HG03139 (cell line): ENCODE measurements around the gene PDS5B.
A peak's percentile ranks its signal among the peaks of the same experiment; 100 is the strongest.
"Not testable (repeated sequence)": the region's sequence is repeated elsewhere in the genome, so short reads cannot be mapped to it uniquely, and the experiment has no call there.

ENCODE experiments used
- ATAC-seq: cut with Tn5 transposase; IDR thresholded peaks from one replicate; pipeline ENCODE4 v1.9.1; 2021; ENCODE audit not compliant: unreplicated experiment

The PDS5B gene, protein sequence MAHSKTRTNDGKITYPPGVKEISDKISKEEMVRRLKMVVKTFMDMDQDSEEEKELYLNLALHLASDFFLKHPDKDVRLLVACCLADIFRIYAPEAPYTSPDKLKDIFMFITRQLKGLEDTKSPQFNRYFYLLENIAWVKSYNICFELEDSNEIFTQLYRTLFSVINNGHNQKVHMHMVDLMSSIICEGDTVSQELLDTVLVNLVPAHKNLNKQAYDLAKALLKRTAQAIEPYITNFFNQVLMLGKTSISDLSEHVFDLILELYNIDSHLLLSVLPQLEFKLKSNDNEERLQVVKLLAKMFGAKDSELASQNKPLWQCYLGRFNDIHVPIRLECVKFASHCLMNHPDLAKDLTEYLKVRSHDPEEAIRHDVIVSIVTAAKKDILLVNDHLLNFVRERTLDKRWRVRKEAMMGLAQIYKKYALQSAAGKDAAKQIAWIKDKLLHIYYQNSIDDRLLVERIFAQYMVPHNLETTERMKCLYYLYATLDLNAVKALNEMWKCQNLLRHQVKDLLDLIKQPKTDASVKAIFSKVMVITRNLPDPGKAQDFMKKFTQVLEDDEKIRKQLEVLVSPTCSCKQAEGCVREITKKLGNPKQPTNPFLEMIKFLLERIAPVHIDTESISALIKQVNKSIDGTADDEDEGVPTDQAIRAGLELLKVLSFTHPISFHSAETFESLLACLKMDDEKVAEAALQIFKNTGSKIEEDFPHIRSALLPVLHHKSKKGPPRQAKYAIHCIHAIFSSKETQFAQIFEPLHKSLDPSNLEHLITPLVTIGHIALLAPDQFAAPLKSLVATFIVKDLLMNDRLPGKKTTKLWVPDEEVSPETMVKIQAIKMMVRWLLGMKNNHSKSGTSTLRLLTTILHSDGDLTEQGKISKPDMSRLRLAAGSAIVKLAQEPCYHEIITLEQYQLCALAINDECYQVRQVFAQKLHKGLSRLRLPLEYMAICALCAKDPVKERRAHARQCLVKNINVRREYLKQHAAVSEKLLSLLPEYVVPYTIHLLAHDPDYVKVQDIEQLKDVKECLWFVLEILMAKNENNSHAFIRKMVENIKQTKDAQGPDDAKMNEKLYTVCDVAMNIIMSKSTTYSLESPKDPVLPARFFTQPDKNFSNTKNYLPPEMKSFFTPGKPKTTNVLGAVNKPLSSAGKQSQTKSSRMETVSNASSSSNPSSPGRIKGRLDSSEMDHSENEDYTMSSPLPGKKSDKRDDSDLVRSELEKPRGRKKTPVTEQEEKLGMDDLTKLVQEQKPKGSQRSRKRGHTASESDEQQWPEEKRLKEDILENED (N-terminal part only)

DNA sequence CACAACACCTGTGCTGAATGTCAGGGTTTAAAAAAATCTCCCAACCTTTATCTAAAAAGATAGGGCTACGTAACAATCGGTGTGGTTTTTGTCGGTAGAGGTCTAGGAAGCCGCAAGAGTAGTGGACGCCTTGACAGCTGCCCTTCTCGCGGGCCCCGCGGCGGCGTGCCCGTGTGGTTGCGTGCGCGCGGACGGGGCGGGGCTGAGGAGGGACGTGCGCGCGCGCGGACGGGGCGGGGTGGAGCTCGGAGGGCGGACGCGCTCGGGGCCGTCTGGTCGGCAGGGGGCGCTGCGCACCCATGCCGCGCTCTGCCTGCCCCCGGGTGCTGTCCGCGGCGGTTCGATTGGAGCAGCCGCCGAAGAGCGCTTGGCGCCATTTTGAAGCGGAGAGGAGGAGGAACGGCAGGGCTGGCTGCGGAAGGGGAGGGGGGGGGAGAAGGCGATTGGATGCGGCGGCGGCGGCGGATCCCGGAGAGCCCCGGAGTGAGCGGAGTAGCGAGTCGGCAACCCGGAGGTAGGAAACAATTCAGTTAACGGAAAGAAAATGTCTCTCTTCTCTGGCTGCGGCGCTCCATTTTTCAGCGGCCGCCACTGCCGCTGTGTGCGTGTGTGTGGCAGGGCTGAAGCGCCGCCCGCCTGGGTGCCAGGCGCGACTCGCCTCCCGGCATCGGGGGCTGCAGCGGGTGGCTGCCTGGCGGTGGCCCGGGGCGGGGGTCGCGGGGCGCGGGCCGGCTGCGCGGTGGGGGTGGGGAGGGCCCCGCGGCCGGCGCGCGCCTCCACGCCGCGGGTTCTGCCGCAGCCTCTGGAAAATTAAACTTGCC is at the start of gene PDS5B:
PDS5B (plus strand) TSS at position 373 of the 821 bp plus-strand sequence. CDS start 62,321 bp downstream, outside the sequence.
- ATAC-seq, result peak; percentile 76

DNA sequence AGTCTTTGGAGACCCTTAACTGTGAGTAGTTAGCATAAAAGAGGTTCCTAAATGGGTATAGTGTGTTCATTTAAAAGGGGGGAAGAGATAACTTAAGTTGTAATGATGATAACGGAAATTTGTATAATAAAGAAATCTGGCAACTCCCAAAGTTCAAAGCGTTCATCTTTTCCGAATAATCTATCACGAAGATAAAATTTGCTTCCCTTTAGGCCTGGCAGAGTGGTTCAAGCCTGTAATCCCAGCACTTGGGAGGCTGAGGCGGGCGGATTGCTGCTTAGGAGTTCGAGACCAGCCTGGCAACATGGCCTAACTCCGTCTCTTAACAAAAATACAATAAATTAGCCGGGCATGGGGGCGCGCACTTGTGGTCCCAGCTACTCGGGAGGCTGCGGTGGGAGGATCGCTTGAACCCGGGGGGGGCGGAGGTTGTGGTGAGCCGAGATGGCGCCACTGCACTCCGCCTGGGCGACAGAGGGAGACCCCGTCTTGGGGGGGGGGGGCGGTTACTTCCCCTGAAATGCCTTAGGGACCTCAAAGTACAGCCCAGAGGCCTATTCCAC is 48.6 kb upstream of the PDS5B start:
- no peak for ATAC-seq

GRCh38 chr13:32538143-32538620 is 48.1 kb upstream of the PDS5B start:
- peak; percentile 77 for ATAC-seq

DNA sequence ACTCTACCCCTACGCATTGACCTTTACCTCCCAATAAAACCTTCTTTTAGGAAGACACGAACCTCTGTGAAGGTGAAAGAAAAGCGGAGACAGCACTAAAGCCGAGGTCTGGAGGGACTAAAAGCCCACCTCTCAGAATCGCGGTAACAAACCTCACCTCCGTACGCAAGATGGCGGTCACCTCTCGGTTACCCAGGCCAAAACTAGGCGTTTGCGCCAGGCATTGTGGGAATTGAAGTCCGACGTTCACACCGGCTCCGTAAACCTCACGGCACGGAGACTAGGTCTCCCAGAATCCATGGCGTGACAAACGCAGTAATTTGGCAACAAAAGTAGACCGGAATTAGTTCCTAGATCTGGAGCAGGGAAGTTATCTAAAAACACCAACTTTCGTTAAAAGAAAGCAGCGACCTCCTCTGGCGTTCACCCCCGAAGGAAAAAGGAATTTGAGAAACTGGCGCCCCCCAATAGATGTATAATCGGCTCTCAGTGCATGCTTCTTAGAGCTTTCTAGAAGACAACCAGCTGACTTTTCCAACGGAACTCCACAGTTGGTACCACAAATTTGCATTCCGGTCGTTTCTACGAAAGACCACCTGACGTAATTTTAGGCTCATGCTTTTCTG is 47.5 kb upstream of the PDS5B start, which contains the start of gene N4BP2L2:
N4BP2L2 (minus strand) TSS at position 175 of the 626 bp plus-strand sequence. CDS start 1,768 bp downstream, outside the sequence.
- ATAC-seq, result peak; percentile 97

DNA sequence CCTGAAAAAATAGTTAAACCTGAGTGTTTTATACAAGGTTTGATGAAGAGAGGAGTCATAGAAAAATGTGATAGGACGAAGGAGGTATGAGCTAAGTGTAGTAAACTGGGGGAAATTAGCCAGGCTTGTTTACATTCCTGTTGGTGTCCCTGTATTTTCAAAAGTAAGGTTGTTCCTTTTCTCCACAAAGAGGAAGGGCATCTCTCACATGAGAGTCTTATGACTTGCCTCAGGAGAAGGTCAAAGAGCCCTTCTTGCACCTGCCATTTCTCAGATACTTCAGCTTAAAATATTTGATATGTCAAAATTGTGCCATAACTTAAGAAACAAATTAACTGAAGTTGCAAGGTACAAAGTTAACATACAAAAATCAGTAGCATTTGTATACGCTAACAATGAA is 44.0 kb upstream of the PDS5B start:
- ATAC-seq, result no peak

- ATAC-seq, result no peak
These were observed 41.2 kb upstream of the PDS5B start for GRCh38 chr13:32545083-32545482.

GRCh38 chr13:32548837-32549236 is 37.4 kb upstream of the PDS5B start:
- ATAC-seq, result no peak

DNA sequence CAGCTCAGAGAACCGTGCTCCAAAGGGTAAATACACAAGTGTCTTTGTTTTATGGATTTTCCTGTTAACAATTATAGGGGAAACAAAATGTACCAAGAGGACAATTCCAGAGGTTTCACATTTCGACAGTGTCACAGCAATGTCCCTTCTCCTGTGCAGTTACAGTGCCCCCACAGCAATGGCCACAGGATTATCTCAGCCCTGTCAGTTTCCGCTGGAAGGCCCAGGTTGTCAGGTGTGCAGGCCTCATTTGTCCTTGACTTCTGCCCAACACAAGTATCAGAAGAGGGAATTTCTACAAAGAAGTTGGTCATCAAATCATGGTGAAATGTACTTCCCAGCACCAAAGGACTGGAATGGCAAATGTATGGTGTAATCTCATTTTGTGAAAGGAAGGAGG is 36.5 kb upstream of the PDS5B start:
- ATAC-seq, result no peak

DNA sequence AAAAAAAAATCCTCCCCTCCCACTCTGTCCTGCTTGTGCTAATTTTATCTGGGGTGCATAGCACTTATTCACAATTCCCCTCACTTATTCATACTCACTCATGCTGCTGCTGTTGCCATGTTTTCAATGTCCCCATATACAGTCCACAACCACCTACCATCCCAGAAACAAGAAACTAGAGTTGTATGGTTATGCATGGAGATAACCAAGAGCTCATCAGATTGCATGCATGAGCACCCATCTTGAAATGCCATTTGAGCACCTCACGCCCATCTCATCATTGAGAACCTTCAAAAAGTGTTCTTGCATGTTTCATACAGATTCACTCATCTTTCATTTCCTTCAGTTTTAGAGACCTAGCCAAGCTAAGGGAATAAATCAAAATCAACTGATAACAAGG is 32.5 kb upstream of the PDS5B start:
- ATAC-seq, result no peak

DNA sequence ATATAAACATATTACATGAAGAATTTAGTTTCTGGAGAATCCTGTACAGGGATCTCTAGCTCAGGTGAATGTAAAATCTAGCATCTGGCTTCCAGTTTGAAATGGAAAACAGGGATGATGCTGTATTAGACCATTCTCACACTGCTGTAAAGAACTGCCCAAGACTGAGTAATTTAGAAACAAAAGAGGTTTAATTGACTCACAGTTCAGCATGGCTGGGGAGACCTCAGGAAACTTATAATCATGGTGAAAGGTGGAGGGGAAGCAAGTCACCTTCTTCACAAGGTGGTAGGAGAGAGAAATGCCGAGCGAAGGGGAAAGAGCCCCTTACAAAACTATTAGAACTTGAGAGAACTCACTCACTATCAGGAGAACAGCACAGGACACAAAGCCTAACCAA is 30.6 kb upstream of the PDS5B start:
- ATAC-seq, result no peak

DNA sequence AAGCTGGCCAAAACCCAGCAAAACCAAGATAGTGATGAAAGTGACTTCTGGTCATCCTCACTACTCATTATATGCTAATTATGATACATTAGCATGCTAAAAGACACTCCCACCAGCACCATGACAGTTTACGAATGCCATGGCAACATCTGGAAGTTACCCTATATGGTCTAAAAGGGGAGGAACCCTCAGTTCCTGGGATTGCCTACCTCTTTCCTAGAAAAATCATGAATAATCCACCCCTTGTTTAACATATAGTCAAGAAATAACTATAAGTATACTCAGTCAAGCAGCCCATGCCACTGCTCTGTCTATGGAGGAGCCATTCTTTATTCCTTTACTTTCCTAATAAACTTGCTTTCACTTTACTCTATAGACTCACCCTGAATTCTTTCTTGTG is 25.4 kb upstream of the PDS5B start:
- not testable (repeated sequence) for ATAC-seq

DNA sequence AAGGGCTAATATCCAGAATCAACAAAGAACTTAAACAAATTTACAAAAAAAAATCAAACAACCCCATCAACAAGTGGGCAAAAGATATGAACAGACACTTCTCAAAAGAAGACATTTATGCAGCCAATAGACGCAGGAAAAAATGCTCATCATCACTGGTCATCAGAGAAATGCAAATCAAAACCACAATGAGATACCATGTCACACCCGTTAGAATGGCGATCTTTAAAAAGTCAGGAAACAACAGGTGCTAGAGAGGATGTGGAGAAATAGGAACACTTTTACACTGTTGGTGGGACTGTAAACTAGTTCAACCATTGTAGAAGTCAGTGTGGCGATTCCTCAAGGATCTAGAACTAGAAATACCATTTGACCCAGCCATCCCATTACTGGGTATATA is 10.6 kb upstream of the PDS5B start:
- not testable (repeated sequence) for ATAC-seq

DNA sequence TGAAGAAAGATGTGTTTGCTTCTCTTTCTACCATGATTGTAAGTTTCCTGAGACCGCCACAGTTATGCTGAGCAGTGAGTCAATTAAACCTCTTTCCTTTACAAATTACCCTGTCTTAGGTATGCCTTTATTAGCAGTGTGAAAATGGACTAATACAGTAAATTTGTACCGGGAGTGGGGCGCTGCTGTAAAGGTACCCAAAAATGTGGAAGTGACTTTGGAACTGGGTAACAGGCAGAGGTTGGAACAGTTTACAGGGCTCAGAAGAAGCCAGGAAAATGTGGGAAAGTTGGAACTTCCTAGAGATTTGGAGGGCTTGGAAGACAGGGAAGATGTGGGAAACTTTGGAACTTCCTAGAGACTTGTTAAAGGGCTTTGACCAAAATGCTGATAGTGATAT is 9.2 kb upstream of the PDS5B start:
- ATAC-seq, result no peak

DNA sequence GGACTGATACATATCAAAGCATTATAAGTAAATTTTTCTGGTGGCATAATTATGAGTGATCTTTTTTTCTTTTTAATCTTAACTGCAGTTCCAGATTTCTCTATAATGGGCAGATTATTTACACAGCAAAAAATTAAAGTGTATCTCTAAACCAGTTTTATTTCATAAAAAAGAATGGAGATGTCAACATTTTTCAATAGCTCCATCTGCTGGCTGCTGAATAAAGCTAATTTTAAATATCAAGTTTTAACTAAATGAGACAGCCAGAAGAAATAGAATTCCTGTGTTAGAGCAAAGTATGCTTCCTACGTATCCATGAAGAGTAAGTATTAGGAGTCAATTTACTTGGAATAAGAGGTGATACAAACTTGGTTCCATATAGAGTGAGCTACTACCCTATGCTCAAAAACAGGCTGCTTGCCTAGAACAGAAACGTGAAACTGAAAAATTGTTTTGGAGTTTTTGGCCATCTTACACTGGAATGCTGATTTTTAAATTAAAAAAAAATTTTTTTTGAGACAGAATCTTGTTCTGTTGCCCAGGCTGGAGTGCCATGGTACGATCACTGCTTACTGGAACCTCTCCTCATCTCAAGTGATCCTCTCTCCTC is 5.0 kb upstream of the PDS5B start:
- no peak for ATAC-seq

GRCh38 chr13:32582281-32582680 is 4.0 kb upstream of the PDS5B start:
- ATAC-seq, result no peak

GRCh38 chr13:32582991-32583390 is 3.3 kb upstream of the PDS5B start:
- no peak for ATAC-seq

- ATAC-seq, result no peak
These were observed 637 bp upstream of the PDS5B start for GRCh38 chr13:32585550-32586079.

GRCh38 chr13:32587011-32587810 is 959 bp downstream of the PDS5B start:
- peak; percentile 30 for ATAC-seq
